OCI-LY1 (cell line): ENCODE results near the gene ARAP1.

ENCODE experiments used
- H2AFZ ChIP-seq: fragments of 200-600 bp; sonication (generic), shearing (Covaris generic); 2 replicates; pipeline ENCODE4 v1.6.0; 2014; ENCODE audit warnings: antibody characterized with exemption, mild to moderate bottlenecking, low read length
- H3F3A ChIP-seq: fragments of 200-600 bp; sonication (generic), shearing (Covaris generic); 2 replicates; pipeline ENCODE4 v1.6.0; 2014; ENCODE audit warnings: mild to moderate bottlenecking, antibody characterized with exemption, low read length, moderate library complexity; ENCODE audit not compliant: insufficient read depth
- H3K27ac ChIP-seq: fragments of 200-600 bp; sonication (generic); 2 replicates; pipeline ENCODE4 v1.5.1; 2014; ENCODE audit warnings: low read length, mixed run types, mild to moderate bottlenecking, low read depth; ENCODE audit not compliant: poor library complexity, severe bottlenecking
- H3K27me3 ChIP-seq: fragments of 200-600 bp; sonication (generic); 2 replicates; pipeline ENCODE4 v1.6.0; 2014; ENCODE audit warnings: antibody characterized with exemption, mild to moderate bottlenecking, low read length, moderate library complexity; ENCODE audit not compliant: insufficient read depth
- H3K36me3 ChIP-seq: fragments of 200-600 bp; sonication (generic); 2 replicates; pipeline ENCODE4 v1.6.1; 2014; ENCODE audit warnings: mild to moderate bottlenecking, antibody characterized with exemption, low read length, moderate library complexity, mixed read lengths; ENCODE audit not compliant: insufficient read depth
- H3K4me1 ChIP-seq: fragments of 200-600 bp; sonication (generic); 2 replicates; pipeline ENCODE4 v1.5.1; 2014; ENCODE audit warnings: mild to moderate bottlenecking, low read length, moderate library complexity; ENCODE audit not compliant: insufficient read depth, severe bottlenecking
- H3K4me2 ChIP-seq: fragments of 200-600 bp; sonication (generic), shearing (Covaris generic); 2 replicates; pipeline ENCODE4 v1.6.1; 2014; ENCODE audit warnings: low read length
- H3K4me3 ChIP-seq: fragments of 200-600 bp; sonication (generic); 2 replicates; pipeline ENCODE4 v1.5.1; 2014; ENCODE audit warnings: low read length, low read depth, mild to moderate bottlenecking, mixed read lengths; ENCODE audit not compliant: poor library complexity, severe bottlenecking
- H3K79me2 ChIP-seq: fragments of 200-600 bp; shearing (Covaris generic); 2 replicates; pipeline ENCODE4 v1.6.1; 2016; ENCODE audit warnings: mixed run types, low read length, mixed read lengths; ENCODE audit not compliant: insufficient read depth
- H3K9ac ChIP-seq: fragments of 200-600 bp; sonication (generic), shearing (Covaris generic); 2 replicates; pipeline ENCODE4 v1.6.1; 2014; ENCODE audit warnings: mild to moderate bottlenecking, low read length, mixed read lengths
- H3K9me2 ChIP-seq: fragments of 200-600 bp; sonication (generic), shearing (Covaris generic); 2 replicates; pipeline ENCODE4 v1.6.1; 2014; ENCODE audit warnings: low read depth, mild to moderate bottlenecking, low read length, mixed read lengths
- H3K9me3 ChIP-seq: fragments of 200-600 bp; shearing (Covaris generic); 2 replicates; pipeline ENCODE4 v1.6.1; 2014; ENCODE audit warnings: low read length, mixed read lengths
- H4K20me1 ChIP-seq: fragments of 200-600 bp; sonication (generic), shearing (Covaris generic); 2 replicates; pipeline ENCODE4 v1.6.0; 2016; ENCODE audit warnings: mild to moderate bottlenecking, low read length; ENCODE audit not compliant: insufficient read depth
- CTCF ChIP-seq: fragments of 200-600 bp; sonication (generic), shearing (Covaris generic); IDR thresholded peaks from 2 replicates; pipeline ENCODE4 v1.5.1; 2017; ENCODE audit warnings: mild to moderate bottlenecking, antibody characterized with exemption, low read length, moderate library complexity, mixed read lengths
- EZH2 ChIP-seq: fragments of 200-600 bp; sonication (generic), shearing (Covaris generic); IDR thresholded peaks from 2 replicates; pipeline ENCODE4 v1.8.0; 2017; ENCODE audit warnings: borderline replicate concordance, mixed run types, mild to moderate bottlenecking, antibody characterized with exemption, low read length, moderate library complexity, mixed read lengths

Gene ARAP1

DNA sequence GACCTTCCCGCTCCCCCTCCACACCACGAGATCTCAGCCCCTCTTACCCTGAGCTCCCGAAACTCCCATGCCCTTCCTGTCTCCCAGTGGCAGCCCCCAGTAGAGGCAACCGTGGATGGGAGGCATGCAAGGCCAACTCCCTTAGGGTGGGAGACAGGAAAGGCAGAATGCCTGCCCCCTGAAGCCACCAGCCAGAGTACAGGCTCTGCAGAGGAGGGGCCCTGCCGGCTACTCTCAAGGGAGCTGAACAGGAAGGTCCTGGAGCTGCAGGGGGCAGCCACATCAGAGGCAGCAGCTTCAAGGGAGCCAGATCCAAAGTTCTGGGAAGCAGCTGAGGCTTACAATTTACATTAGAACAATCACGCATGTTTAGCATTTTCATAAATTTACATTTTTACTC, 116.3 kb downstream of the ARAP1 start:
- Histone ChIP-seq H2AFZ (no peak overlapping the region), H3K79me2 (no peaks in the 10 kb centered on the region), H3K9me3 (no peaks in the 10 kb centered on the region), H3K27me3 (peaks cover 11% of the 10 kb centered on the region; the same call in 1 of the 2 replicates), H3K4me3 (no peak overlapping the region), H3F3A (no peaks in the 10 kb centered on the region), H3K4me1 (no peaks in the 10 kb centered on the region), H3K27ac (no peak overlapping the region), H3K9ac (no peak overlapping the region), H3K36me3 (no peaks in the 10 kb centered on the region), H3K4me2 (no peak overlapping the region), H4K20me1 (no peaks in the 10 kb centered on the region), H3K9me2 (no peaks in the 10 kb centered on the region)
- TF ChIP-seq EZH2 (no peak), CTCF (no peak)

DNA sequence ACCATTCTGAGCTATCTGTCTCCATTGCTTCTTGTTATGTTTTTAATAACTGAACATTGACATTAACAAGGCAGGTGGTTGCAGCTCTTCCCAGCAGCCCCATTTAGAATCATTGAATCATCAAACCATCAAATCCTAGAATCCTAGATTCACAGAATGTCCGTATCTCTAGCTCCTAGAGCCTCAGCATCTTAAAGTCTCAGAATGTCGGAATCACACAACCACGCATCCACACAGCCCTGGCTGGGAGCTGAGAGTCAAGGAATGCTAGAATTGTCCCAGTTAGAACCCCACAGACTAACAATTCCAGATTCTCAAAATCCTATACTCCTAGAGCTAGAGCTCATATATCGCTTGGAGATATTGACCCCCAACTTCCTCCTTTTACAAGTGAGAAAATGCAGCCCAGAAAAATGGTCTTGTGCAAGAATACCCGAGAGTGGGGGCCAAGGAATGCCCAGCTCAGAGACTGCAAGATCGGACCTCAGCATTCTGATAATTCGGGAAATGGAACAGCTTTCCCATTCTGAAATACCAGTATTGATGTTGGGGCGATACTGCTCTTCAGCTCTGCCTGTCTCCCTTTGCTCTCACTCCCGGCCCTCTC, 116.8 kb downstream of the ARAP1 start:
- Histone ChIP-seq H3F3A (no peaks in the 10 kb centered on the region), H3K4me2 (no peak overlapping the region), H3K9me3 (no peaks in the 10 kb centered on the region), H3K9me2 (no peaks in the 10 kb centered on the region), H4K20me1 (no peaks in the 10 kb centered on the region), H3K27ac (no peak overlapping the region), H2AFZ (no peak overlapping the region), H3K4me1 (no peaks in the 10 kb centered on the region), H3K79me2 (no peaks in the 10 kb centered on the region), H3K36me3 (no peaks in the 10 kb centered on the region), H3K9ac (no peak overlapping the region), H3K4me3 (no peak overlapping the region), H3K27me3 (peaks cover 11% of the 10 kb centered on the region; the same call in 1 of the 2 replicates)
- no peak for TF ChIP-seq EZH2
- no peak for TF ChIP-seq CTCF
